GM13976 (cell line): Measurements from ENCODE around the gene TRIP12.

ENCODE experiments used
- DNase-seq: peaks from one replicate; pipeline ENCODE4 v3.0.0; 2012; ENCODE audit warnings: low spot score
- in situ Hi-C: fragments of 300-500 bp; cut with MboI; formaldehyde crosslinking; loops from one replicate; pipeline ENCODE4 v1.12.0; 2022; ENCODE audit warnings: low sequenced_read_pairs, mixed read lengths, inconsistent platforms; ENCODE audit not compliant: unreplicated experiment
- TF ChIP-seq, protein P1 (sequence below): IDR thresholded peaks from 2 replicates; pipeline ENCODE4 v1.5.1; 2012; ENCODE audit warnings: borderline replicate concordance, mild to moderate bottlenecking; ENCODE audit not compliant: insufficient read depth; ENCODE audit errors: extremely low read depth, missing control alignments, control extremely low read depth

TRIP12 gene

DNA sequence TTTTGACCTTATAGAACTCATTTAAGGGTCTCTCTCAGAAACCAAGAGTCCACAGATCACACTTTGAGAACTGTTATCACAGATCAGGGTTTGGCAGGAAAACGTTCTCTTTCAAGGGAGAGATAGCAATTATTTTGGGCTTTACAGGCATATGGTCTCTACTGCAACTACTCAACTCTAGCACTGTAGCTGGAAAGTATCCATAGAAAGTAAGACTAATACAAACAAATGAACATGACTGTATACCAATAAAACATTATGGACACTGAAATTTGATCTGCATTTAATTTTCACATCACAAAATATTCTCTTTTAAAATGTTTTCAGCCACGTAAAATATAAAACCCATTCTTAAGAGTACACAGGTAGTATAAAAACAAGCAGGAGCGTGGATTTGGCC lies 100.5 kb downstream of the TRIP12 start:
- in situ Hi-C loops = loop anchor here (25.0 kb wide), 1 partner anchor 341 kb away; no protein-coding TSS in a partner anchor
- DNase-seq = no peak
- TF ChIP-seq, protein P1, sequence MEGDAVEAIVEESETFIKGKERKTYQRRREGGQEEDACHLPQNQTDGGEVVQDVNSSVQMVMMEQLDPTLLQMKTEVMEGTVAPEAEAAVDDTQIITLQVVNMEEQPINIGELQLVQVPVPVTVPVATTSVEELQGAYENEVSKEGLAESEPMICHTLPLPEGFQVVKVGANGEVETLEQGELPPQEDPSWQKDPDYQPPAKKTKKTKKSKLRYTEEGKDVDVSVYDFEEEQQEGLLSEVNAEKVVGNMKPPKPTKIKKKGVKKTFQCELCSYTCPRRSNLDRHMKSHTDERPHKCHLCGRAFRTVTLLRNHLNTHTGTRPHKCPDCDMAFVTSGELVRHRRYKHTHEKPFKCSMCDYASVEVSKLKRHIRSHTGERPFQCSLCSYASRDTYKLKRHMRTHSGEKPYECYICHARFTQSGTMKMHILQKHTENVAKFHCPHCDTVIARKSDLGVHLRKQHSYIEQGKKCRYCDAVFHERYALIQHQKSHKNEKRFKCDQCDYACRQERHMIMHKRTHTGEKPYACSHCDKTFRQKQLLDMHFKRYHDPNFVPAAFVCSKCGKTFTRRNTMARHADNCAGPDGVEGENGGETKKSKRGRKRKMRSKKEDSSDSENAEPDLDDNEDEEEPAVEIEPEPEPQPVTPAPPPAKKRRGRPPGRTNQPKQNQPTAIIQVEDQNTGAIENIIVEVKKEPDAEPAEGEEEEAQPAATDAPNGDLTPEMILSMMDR = no peak

DNA sequence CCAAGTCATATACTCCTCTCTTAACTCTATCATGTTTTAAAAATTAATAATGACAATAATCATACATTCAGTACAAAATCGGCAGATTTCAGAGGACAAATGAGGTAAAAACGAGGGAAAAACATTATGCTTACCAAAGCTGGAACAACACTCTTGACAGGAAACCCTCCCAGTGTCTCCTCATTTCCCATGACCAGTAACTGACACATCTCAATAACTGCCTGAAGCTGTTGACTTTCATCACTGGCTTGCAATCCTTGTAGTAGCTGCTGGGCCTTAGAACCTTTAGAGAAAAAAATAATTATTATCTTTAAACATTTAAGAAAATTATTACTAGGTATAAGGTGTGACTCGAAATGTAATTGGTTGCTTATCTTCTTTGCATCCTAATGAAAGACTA lies 103.6 kb downstream of the TRIP12 start:
- TF ChIP-seq, protein P1 = no peak
- in situ Hi-C loops = loop anchor here (25.0 kb wide), 1 partner anchor 344 kb away; no protein-coding TSS in a partner anchor
- no peak for DNase-seq

DNA sequence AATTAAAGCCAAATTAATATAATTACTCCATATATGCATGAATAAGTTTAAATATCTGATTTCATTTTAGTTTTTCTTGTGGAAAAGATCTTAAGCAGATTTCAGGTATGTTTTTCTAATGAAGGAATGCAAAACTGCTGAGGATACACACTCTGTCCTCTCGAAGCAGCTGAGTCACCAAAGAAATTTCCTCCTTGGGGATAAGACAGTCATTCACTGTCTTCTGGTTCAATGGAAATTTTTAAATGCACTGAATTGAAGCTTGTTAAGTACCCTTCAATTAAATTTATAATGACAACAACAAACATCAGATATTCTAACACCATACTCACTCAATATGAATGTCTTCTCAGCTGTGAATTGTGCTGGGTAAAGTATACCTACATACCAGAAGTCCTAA lies 106.0 kb downstream of the TRIP12 start:
- in situ Hi-C loops = loop anchor here (25.0 kb wide), 1 partner anchor 346 kb away; no protein-coding TSS in a partner anchor
- DNase-seq = no peak
- TF ChIP-seq, protein P1 = no peak

DNA sequence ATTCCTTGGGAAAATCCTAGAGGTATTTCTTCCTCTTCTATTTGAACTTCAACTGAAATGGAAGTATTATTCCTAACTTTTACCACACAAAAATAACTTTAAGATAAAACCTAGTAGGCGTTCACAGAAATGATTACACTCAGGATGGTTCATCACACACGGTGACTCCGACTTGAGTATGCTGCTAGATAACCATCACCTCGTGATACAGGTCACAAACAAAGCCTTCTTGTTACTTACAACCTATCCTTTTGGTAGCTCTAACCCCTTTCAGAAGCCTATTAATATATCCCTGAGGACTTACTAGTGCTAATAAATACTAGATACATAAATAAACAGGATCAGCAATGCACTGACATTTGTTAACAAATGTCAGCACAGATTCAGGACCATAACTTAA lies 106.5 kb downstream of the TRIP12 start:
- TF ChIP-seq, protein P1 = no peak
- in situ Hi-C loops = loop anchor here (25.0 kb wide), 1 partner anchor 347 kb away; no protein-coding TSS in a partner anchor

DNA sequence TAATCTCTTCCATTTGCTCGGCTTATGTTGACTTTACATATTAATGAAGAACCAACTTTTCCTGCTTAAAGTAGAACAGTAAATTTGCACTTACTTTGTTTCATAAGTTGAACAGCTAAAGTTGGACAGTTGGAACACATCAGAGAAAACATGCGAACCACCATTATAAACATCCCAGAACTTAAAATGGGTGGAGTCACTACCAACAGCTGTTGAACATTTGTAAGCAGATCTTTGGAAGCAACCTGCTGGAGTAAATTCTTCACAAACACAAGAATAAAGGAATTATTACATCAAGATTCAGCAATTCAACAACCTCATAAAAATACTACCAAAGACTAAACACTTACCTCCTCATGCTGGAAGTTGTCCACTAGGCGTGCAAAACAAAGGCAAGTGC lies 111.0 kb downstream of the TRIP12 start:
- in situ Hi-C loops = loop anchor here (25.0 kb wide), 1 partner anchor 352 kb away; no protein-coding TSS in a partner anchor
- TF ChIP-seq, protein P1 = no peak
- DNase-seq = no peak

More for the DNA sequence above, 106.5 kb downstream of the TRIP12 start:
- no peak for DNase-seq

DNA sequence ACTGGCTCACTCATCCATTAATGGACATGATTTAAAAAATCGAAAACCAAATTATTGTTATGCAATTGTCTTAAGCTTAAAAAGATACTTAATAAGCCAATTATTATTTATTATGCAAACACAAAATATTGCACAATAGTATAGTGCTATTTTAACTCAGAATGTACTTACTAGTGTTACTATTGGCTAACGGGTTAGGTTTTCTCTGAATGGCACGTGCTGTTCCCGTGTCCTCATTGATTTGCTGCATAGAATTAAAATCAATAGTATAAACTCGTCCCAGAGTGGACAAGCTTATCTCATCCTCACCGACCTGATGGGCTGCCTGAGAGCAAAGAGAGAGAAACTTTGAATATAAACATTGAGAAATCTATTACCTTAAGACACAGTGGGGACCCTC lies 116.2 kb downstream of the TRIP12 start:
- TF ChIP-seq, protein P1 = no peak
- in situ Hi-C loops = loop anchor here (25.0 kb wide), 1 partner anchor 357 kb away; no protein-coding TSS in a partner anchor
- no peak for DNase-seq
